Mucosa of rectum (tissue), 2 donors: ENCODE data around the gene ENPP3.

Source experiments
- H3K27ac ChIP-seq, 2 donors: one replicate each; pipeline ENCODE4 v1.7.0; 2013; ENCODE audit warnings: inconsistent platforms in 2 of 2, low read depth in 2 of 2, low read length in 2 of 2
- H3K27me3 ChIP-seq, 2 donors: one replicate each; pipeline ENCODE4 v1.7.0; 2013; ENCODE audit warnings: low read length in 2 of 2; ENCODE audit not compliant: control insufficient read depth in 2 of 2, insufficient read depth in 2 of 2
- H3K36me3 ChIP-seq, 2 donors: one replicate each; pipeline ENCODE4 v1.7.0; 2013; ENCODE audit warnings: low read length in 2 of 2; ENCODE audit not compliant: control insufficient read depth in 2 of 2, insufficient read depth in 2 of 2
- H3K4me1 ChIP-seq, 2 donors: one replicate each; pipeline ENCODE4 v1.7.0; 2013; ENCODE audit warnings: low read length in 2 of 2, mild to moderate bottlenecking in 1 of 2; ENCODE audit not compliant: control insufficient read depth in 2 of 2, insufficient read depth in 2 of 2
- H3K4me3 ChIP-seq, 2 donors: one replicate each; pipeline ENCODE4 v1.7.0; 2013; ENCODE audit warnings: low read length in 2 of 2
- H3K9ac ChIP-seq, 2 donors: one replicate each; pipeline ENCODE4 v1.7.0; 2013; ENCODE audit warnings: low read length in 2 of 2, low read depth in 1 of 2, mild to moderate bottlenecking in 1 of 2
- H3K9me3 ChIP-seq, 2 donors: one replicate each; pipeline ENCODE4 v1.7.0; 2013; ENCODE audit warnings: low read length in 2 of 2; ENCODE audit not compliant: control insufficient read depth in 2 of 2
- donor health status: healthy.
- donor health status: Normal muscosa, but diverticular disease.

ENPP3 gene

GRCh38 chr6:131727868-131728267, 90.8 kb downstream of the ENPP3 start:
- H3K27ac ChIP-seq, result no peak overlapping the region
- no peak overlapping the region for H3K4me3 ChIP-seq

GRCh38 chr6:131728296-131728939, 91.3 kb downstream of the ENPP3 start:
- no peaks in the 10 kb centered on the region for H3K27me3 ChIP-seq
- no peaks in the 10 kb centered on the region for H3K9me3 ChIP-seq
- no peak overlapping the region for H3K9ac ChIP-seq
- H3K27ac ChIP-seq, result peak overlapping the region in 1 of 2 donors; percentile 15
- H3K4me1 ChIP-seq, result no peaks in the 10 kb centered on the region
- H3K4me3 ChIP-seq, result no peak overlapping the region
- peaks cover 2 to 7% of the 10 kb centered on the region in 2 donors for H3K36me3 ChIP-seq

More at GRCh38 chr6:131727868-131728267, 90.8 kb downstream of the ENPP3 start:
- no peak overlapping the region for H3K9ac ChIP-seq
- H3K4me1 ChIP-seq, result no peaks in the 10 kb centered on the region
- H3K27me3 ChIP-seq, result no peaks in the 10 kb centered on the region
- H3K36me3 ChIP-seq, result peaks cover 0 to 7% of the 10 kb centered on the region in 2 donors
- no peaks in the 10 kb centered on the region for H3K9me3 ChIP-seq

DNA sequence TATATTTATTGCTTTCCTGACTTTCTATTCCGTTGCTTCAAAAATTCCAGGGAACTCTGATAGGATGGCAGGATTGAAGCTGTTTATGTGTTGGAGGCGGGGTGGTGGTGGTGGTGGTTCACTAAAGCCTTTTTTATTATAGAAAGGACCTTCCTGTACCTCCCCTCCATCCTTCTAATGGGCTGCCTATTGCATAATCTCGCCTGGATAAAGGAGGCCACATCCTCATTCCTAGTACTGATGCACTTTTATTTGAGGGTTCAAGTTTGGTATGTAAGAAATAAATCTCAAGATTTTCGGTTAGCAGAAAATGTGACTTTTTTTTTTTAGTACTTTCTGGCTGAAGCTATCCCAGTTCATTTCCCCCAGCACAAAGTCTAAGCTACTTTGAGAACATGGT, 92.4 kb downstream of the ENPP3 start:
- Histone ChIP-seq H3K4me1 (no peaks in the 10 kb centered on the region), H3K9me3 (no peaks in the 10 kb centered on the region), H3K4me3 (no peak overlapping the region), H3K9ac (no peak overlapping the region), H3K36me3 (peaks cover 3 to 7% of the 10 kb centered on the region in 2 donors), H3K27ac (no peak overlapping the region), H3K27me3 (no peaks in the 10 kb centered on the region)

GRCh38 chr6:131730264-131730663, 93.2 kb downstream of the ENPP3 start:
- Histone ChIP-seq H3K9ac (no peak overlapping the region), H3K4me1 (no peaks in the 10 kb centered on the region), H3K27me3 (no peaks in the 10 kb centered on the region), H3K4me3 (no peak overlapping the region), H3K27ac (no peak overlapping the region), H3K9me3 (no peaks in the 10 kb centered on the region), H3K36me3 (peaks cover 3 to 7% of the 10 kb centered on the region in 2 donors)

GRCh38 chr6:131731224-131731623, 94.1 kb downstream of the ENPP3 start:
- Histone ChIP-seq H3K9me3 (no peaks in the 10 kb centered on the region), H3K27ac (no peak overlapping the region), H3K27me3 (no peaks in the 10 kb centered on the region), H3K4me3 (no peak overlapping the region), H3K4me1 (no peaks in the 10 kb centered on the region), H3K9ac (no peak overlapping the region), H3K36me3 (peaks cover 5 to 7% of the 10 kb centered on the region in 2 donors)

DNA sequence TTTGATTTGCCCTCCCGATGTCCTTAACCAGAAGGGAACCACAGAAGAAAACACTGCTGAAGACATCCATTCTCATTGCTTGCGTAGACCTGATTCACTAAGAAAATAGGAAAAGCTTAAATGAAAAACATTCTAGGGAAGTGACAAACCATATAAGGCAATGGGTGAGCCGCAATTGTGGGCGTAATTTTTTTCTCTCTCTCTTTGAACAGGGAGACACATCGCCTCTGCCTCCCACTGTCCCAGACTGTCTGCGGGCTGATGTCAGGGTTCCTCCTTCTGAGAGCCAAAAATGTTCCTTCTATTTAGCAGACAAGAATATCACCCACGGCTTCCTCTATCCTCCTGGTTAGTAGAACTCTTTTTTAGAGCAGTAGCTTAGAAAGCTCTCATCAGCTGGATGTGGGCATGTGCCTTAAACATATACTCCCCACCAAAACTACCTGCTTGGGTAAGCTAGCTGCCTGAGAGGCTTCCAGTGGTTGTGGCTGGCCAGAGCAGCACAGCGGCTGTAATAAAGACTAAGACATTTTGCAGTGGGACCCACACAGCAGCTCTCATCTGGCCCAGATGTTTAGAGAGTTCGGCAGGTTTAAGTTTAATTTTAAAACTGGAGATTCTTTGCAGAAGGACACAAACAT, 96.4 kb downstream of the ENPP3 start:
- Histone ChIP-seq H3K27me3 (no peaks in the 10 kb centered on the region), H3K9me3 (no peaks in the 10 kb centered on the region), H3K4me1 (no peaks in the 10 kb centered on the region), H3K4me3 (no peak overlapping the region), H3K36me3 (peaks cover 0 to 5% of the 10 kb centered on the region in 2 donors), H3K9ac (no peak overlapping the region), H3K27ac (no peak overlapping the region)

DNA sequence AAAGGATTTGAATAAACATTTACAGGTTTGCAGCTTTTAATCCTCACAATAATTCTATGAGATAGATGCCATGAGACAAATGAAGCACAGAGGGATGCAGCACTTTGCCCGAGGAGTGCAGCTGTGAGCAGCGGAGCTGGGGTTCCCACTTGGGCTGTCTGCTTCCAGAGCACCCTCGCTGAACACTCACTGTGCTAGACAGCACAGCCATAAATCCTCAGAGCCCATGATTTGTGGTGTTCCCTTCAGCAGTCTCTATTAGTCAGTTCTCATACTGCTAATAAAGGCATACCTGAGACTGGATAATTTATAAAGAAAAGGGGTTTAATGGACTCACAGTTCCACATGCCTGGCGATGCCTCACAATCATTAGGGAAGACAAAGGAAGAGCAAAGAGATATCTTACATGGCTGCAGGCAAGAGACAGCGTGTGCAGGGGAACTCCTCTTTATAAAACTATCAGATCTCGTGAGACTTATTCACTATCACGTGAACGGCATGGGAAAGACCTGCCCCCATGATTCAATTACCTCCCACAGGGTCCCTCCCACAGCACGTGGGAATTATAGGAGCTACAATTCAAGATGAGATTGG, 99.0 kb downstream of the ENPP3 start:
- H3K27me3 ChIP-seq, result no peaks in the 10 kb centered on the region
- H3K4me1 ChIP-seq, result no peaks in the 10 kb centered on the region
- H3K9ac ChIP-seq, result no peak overlapping the region
- H3K9me3 ChIP-seq, result no peaks in the 10 kb centered on the region
- no peak overlapping the region for H3K4me3 ChIP-seq
- no peak overlapping the region for H3K27ac ChIP-seq
- peaks cover 0 to 5% of the 10 kb centered on the region in 2 donors for H3K36me3 ChIP-seq

DNA sequence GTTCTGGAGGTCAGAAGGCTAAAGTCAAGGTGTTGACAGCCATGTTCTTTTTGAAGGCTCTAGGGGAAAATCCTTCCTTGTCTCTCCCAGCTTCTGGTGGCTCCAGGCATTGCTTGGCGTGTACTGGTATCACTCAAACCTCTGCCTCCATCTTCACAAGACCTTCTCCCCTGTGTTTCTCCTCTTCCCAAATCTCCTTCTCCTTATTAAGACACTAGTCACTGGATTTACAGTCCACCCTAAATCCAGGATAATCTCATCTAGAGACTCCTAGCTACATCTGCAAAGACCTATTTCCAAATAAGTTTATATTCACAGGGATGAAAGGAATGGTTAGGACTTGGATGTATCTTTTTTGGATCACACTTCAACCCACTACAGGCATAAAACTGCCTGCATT, 99.7 kb downstream of the ENPP3 start:
- Histone ChIP-seq H3K4me1 (no peaks in the 10 kb centered on the region), H3K9ac (no peak overlapping the region), H3K27ac (no peak overlapping the region), H3K9me3 (no peaks in the 10 kb centered on the region), H3K36me3 (peaks cover 0 to 5% of the 10 kb centered on the region in 2 donors), H3K4me3 (no peak overlapping the region), H3K27me3 (no peaks in the 10 kb centered on the region)

- H3K4me3 ChIP-seq, result no peak overlapping the region
- H3K9ac ChIP-seq, result no peak overlapping the region
- H3K36me3 ChIP-seq, result peaks cover 0 to 2% of the 10 kb centered on the region in 2 donors
- H3K27me3 ChIP-seq, result no peaks in the 10 kb centered on the region
- no peaks in the 10 kb centered on the region for H3K9me3 ChIP-seq
- H3K4me1 ChIP-seq, result no peaks in the 10 kb centered on the region
- no peak overlapping the region for H3K27ac ChIP-seq
Measured at GRCh38 chr6:131739136-131739535, 102.0 kb downstream of the ENPP3 start.

DNA sequence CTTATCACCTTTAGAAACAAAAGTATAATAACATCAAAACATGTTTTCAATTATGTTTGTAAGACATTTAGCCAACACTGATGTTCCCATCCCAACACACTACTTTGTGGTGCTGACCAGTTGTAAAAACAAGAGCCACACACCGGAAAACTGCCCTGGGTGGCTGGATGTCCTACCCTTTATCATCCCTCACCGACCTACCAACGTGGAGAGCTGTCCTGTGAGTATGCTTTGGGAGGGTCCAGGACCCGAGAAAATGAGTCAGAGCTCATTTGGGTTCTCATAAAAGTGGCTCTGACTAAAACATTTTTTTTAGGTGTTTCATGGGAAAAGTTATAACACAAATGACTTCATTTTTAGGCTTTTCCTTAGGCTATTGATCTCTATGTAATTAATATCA, 103.1 kb downstream of the ENPP3 start:
- Histone ChIP-seq H3K4me1 (no peaks in the 10 kb centered on the region), H3K9ac (no peak overlapping the region), H3K4me3 (no peak overlapping the region), H3K27ac (no peak overlapping the region), H3K27me3 (no peaks in the 10 kb centered on the region), H3K36me3 (peaks cover 0 to 2% of the 10 kb centered on the region in 2 donors), H3K9me3 (no peaks in the 10 kb centered on the region)
